MM.1S (cell line): Measurements from ENCODE around the gene TTLL10.

Source experiments
- DNase-seq: peaks from one replicate; pipeline ENCODE4 v3.0.0-alpha.2; 2015
- H2AFZ ChIP-seq: fragments of 300-600 bp; sonication (generic); 2 replicates; pipeline ENCODE4 v1.6.0; 2016; ENCODE audit warnings: antibody characterized with exemption, low read length
- H3F3A ChIP-seq: fragments of 300-600 bp; sonication (generic); 2 replicates; pipeline ENCODE4 v1.6.1; 2016; ENCODE audit warnings: mild to moderate bottlenecking, antibody characterized with exemption, low read length, moderate library complexity, mixed read lengths; ENCODE audit not compliant: insufficient read depth
- H3K27ac ChIP-seq: fragments of 300-600 bp; sonication (generic); 2 replicates; pipeline ENCODE4 v1.5.1; 2016; ENCODE audit warnings: mild to moderate bottlenecking, low read length
- H3K27me3 ChIP-seq: fragments of 300-600 bp; sonication (generic); replicated peaks from 2 replicates; pipeline ENCODE4 v1.6.0; 2016; ENCODE audit warnings: low read length; ENCODE audit not compliant: insufficient read depth
- H3K36me3 ChIP-seq: fragments of 300-600 bp; sonication (generic); replicated peaks from 2 replicates; pipeline ENCODE4 v1.6.1; 2016; ENCODE audit warnings: mild to moderate bottlenecking, low read length, mixed read lengths; ENCODE audit not compliant: insufficient read depth
- H3K4me1 ChIP-seq: fragments of 300-600 bp; sonication (generic); 2 replicates; pipeline ENCODE4 v1.6.1; 2016; ENCODE audit warnings: low read length, mixed read lengths
- H3K4me2 ChIP-seq: fragments of 300-600 bp; sonication (generic); 2 replicates; pipeline ENCODE4 v1.6.0; 2016; ENCODE audit warnings: low read depth, low read length
- H3K4me3 ChIP-seq: fragments of 300-600 bp; sonication (generic); 2 replicates; pipeline ENCODE4 v1.5.1; 2016; ENCODE audit warnings: low read length, mixed read lengths
- H3K79me2 ChIP-seq: fragments of 300-600 bp; sonication (generic); 2 replicates; pipeline ENCODE4 v1.6.1; 2016; ENCODE audit warnings: mixed run types, low read length, mixed read lengths
- H3K9ac ChIP-seq: fragments of 300-600 bp; sonication (generic); 2 replicates; pipeline ENCODE4 v1.6.1; 2016; ENCODE audit warnings: low read length, mixed read lengths
- H3K9me2 ChIP-seq: fragments of 300-600 bp; sonication (generic); replicated peaks from 2 replicates; pipeline ENCODE4 v1.6.1; 2016; ENCODE audit warnings: mild to moderate bottlenecking, low read length, mixed read lengths; ENCODE audit not compliant: insufficient read depth
- H3K9me3 ChIP-seq: fragments of 300-600 bp; sonication (generic); replicated peaks from 2 replicates; pipeline ENCODE4 v1.6.1; 2016; ENCODE audit warnings: mild to moderate bottlenecking, low read length, mixed read lengths; ENCODE audit not compliant: insufficient read depth
- H4K20me1 ChIP-seq: fragments of 300-600 bp; sonication (generic); 2 replicates; pipeline ENCODE4 v1.6.1; 2016; ENCODE audit warnings: mild to moderate bottlenecking, low read length, moderate library complexity, mixed read lengths; ENCODE audit not compliant: insufficient read depth
- EZH2 ChIP-seq: fragments of 300-600 bp; sonication (generic); optimal IDR thresholded peaks from 2 replicates; pipeline ENCODE3; 2017; ENCODE audit warnings: low read depth, mild to moderate bottlenecking, antibody characterized with exemption, low read length, mixed read lengths
- EZH2phosphoT487 ChIP-seq: fragments of 300-600 bp; sonication (generic); IDR thresholded peaks from 2 replicates; pipeline ENCODE4 v1.6.1; 2018; ENCODE audit warnings: antibody characterized with exemption, low read length
- TF ChIP-seq, protein P1 (sequence below): fragments of 300-600 bp; sonication (generic); IDR thresholded peaks from 2 replicates; pipeline ENCODE4 v1.5.1; 2016; ENCODE audit warnings: antibody characterized with exemption, low read length, mixed read lengths

TTLL10 gene

DNA sequence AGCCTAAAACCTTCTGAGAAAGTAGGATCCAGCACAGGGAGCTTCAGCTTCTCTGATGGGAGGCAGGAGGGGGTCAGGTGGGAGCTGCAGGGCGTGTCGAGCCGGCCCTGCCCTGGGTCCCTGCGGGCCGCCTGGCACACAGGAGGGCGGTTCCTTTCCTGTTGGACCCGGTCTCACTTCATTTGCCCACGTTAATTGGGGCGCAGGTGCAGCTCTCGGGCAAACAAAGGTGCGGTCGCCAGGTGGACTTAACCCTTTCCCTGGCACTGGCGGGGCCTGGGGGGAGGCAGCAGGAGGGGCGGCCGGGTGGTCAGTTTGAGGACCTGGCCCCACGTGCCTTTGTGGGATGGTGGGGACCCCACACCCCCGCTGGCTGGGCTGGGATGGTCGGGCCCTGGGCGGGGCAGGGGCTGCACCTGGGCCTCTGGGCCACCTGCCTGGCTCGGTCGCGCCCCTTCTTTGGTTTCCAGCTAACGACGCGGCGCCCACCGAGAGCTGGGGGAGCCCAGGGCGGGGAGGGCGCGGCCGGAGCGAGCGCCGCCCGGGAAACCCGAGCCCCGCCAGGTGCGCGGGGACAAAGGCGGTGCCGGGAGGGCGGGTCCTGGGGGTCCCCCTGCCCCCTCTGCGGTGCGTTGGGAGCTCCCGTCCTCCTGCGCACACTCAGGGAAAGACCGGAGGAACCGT lies 37.0 kb upstream of the TTLL10 start:
- Histone ChIP-seq H3F3A (no peaks in the 10 kb centered on the region), H3K9me3 (no peaks in the 10 kb centered on the region), H3K4me2 (peak overlapping the region; percentile 51; the same call in 1 of the 2 replicates), H3K27me3 (peaks cover 50% of the 10 kb centered on the region), H3K79me2 (no peaks in the 10 kb centered on the region), H4K20me1 (no peaks in the 10 kb centered on the region), H3K27ac (no peak overlapping the region; the same call in 1 of the 2 replicates), H2AFZ (no peak overlapping the region), H3K4me3 (no peak overlapping the region), H3K36me3 (no peaks in the 10 kb centered on the region), H3K9ac (no peak overlapping the region; the same call in 1 of the 2 replicates), H3K9me2 (no peaks in the 10 kb centered on the region), H3K4me1 (peaks cover 14% of the 10 kb centered on the region)
- TF ChIP-seq, protein P1, sequence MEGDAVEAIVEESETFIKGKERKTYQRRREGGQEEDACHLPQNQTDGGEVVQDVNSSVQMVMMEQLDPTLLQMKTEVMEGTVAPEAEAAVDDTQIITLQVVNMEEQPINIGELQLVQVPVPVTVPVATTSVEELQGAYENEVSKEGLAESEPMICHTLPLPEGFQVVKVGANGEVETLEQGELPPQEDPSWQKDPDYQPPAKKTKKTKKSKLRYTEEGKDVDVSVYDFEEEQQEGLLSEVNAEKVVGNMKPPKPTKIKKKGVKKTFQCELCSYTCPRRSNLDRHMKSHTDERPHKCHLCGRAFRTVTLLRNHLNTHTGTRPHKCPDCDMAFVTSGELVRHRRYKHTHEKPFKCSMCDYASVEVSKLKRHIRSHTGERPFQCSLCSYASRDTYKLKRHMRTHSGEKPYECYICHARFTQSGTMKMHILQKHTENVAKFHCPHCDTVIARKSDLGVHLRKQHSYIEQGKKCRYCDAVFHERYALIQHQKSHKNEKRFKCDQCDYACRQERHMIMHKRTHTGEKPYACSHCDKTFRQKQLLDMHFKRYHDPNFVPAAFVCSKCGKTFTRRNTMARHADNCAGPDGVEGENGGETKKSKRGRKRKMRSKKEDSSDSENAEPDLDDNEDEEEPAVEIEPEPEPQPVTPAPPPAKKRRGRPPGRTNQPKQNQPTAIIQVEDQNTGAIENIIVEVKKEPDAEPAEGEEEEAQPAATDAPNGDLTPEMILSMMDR, result no peak
- no peak for TF ChIP-seq EZH2phosphoT487
- TF ChIP-seq EZH2, result no peak
- DNase-seq, result peak; percentile 40

DNA sequence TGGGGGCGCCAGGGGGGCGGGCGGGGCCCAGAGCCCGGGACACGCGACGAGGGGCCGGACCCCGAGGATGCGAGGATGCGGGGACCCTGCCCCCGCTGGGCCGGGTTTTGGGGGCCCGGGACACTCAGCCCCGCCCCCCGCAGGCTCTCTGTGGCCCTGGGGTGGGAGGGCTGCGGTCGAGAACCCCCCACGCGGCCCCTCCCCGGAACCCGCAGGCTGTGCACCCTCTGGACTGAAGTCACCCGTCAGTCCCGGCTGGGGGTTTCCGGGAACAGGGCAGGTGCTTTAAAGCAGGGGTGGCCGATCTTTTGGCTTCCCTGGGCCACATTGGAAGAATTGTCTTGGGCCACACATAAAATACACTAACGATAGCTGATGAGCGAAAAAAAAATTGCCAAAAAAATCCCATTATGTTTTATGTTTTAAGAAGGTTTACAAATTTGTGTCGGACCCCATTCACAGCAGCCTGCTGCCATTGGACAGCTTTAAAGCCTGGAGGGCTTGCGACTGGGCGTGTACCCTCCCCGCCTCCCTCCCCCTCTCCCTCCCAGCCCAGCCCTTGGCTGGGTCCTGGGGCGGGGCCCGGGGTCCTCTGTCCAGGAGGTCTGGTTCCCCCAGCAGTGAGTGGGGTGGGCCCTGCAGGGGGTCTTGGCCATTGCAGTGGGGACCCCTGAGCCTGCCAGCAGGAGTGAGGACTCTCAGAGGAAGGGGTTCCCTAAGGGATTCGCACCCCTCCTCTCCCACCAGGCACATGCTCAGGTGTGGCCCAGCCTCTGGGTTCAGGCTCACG lies 36.2 kb upstream of the TTLL10 start:
- peaks cover 14% of the 10 kb centered on the region for H3K4me1 ChIP-seq
- DNase-seq, result peak; percentile 52
- H3K27me3 ChIP-seq, result peaks cover 48% of the 10 kb centered on the region
- TF ChIP-seq, protein P1, result no peak
- TF ChIP-seq EZH2 (no peak), EZH2phosphoT487 (no peak)
- H3K4me3 ChIP-seq, result peak overlapping the region; percentile 36; the same call in 1 of the 2 replicates
- H3K36me3 ChIP-seq, result no peaks in the 10 kb centered on the region
- no peaks in the 10 kb centered on the region for H3F3A ChIP-seq
- H3K27ac ChIP-seq, result peak overlapping the region; percentile 18; the same call in 1 of the 2 replicates
- peak overlapping the region; percentile 18; the same call in 1 of the 2 replicates for H3K9ac ChIP-seq
- H3K9me3 ChIP-seq, result no peaks in the 10 kb centered on the region
- H4K20me1 ChIP-seq, result no peaks in the 10 kb centered on the region
- H2AFZ ChIP-seq, result no peak overlapping the region
- H3K79me2 ChIP-seq, result no peaks in the 10 kb centered on the region
- H3K9me2 ChIP-seq, result no peaks in the 10 kb centered on the region
- H3K4me2 ChIP-seq, result peak overlapping the region; percentile 57

- H3K36me3 ChIP-seq, result no peaks in the 10 kb centered on the region
- H3K27ac ChIP-seq, result no peak overlapping the region
- no peaks in the 10 kb centered on the region for H3F3A ChIP-seq
- H4K20me1 ChIP-seq, result no peaks in the 10 kb centered on the region
- no peak for DNase-seq
- no peak overlapping the region for H2AFZ ChIP-seq
- H3K9ac ChIP-seq, result no peak overlapping the region
- H3K4me3 ChIP-seq, result no peak overlapping the region
- no peaks in the 10 kb centered on the region for H3K9me2 ChIP-seq
- TF ChIP-seq EZH2phosphoT487 (no peak), EZH2 (no peak)
- TF ChIP-seq, protein P1, result no peak
- H3K9me3 ChIP-seq, result no peaks in the 10 kb centered on the region
- H3K4me1 ChIP-seq, result peaks cover 28% of the 10 kb centered on the region
- peaks cover 29% of the 10 kb centered on the region for H3K27me3 ChIP-seq
- no peaks in the 10 kb centered on the region for H3K79me2 ChIP-seq
- no peak overlapping the region for H3K4me2 ChIP-seq
Observed at GRCh38 chr1:1140673-1141072, 33.0 kb upstream of the TTLL10 start.
